PC-9 (cell line): ENCODE results near the gene GSPT1.

ENCODE experiments used
- CTCF ChIP-seq: fragments of 200-600 bp; sonication (generic); conservative IDR thresholded peaks from 2 replicates; pipeline ENCODE4 v1.6.1; 2017; ENCODE audit warnings: mixed run types, antibody characterized with exemption, mild to moderate bottlenecking, moderate library complexity
- EZH2 ChIP-seq: fragments of 200-600 bp; sonication (generic); IDR thresholded peaks from 2 replicates; pipeline ENCODE4 v1.8.0; 2017; ENCODE audit warnings: antibody characterized with exemption, low read depth

GRCh38 chr16:11913425-11914079 is 2.2 kb downstream of the GSPT1 start:
- TF ChIP-seq CTCF: no peak
- no peak for TF ChIP-seq EZH2
